MM.1S (cell line): Measurements from ENCODE around the gene PIKFYVE.

Experiments used
- DNase-seq: peaks from one replicate; pipeline ENCODE4 v3.0.0-alpha.2; 2015
- H2AFZ ChIP-seq: fragments of 300-600 bp; sonication (generic); 2 replicates; pipeline ENCODE4 v1.6.0; 2016; ENCODE audit warnings: antibody characterized with exemption, low read length
- H3F3A ChIP-seq: fragments of 300-600 bp; sonication (generic); 2 replicates; pipeline ENCODE4 v1.6.1; 2016; ENCODE audit warnings: mild to moderate bottlenecking, antibody characterized with exemption, low read length, moderate library complexity, mixed read lengths; ENCODE audit not compliant: insufficient read depth
- H3K27ac ChIP-seq: fragments of 300-600 bp; sonication (generic); 2 replicates; pipeline ENCODE4 v1.5.1; 2016; ENCODE audit warnings: mild to moderate bottlenecking, low read length
- H3K27me3 ChIP-seq: fragments of 300-600 bp; sonication (generic); replicated peaks from 2 replicates; pipeline ENCODE4 v1.6.0; 2016; ENCODE audit warnings: low read length; ENCODE audit not compliant: insufficient read depth
- H3K36me3 ChIP-seq: fragments of 300-600 bp; sonication (generic); replicated peaks from 2 replicates; pipeline ENCODE4 v1.6.1; 2016; ENCODE audit warnings: mild to moderate bottlenecking, low read length, mixed read lengths; ENCODE audit not compliant: insufficient read depth
- H3K4me1 ChIP-seq: fragments of 300-600 bp; sonication (generic); 2 replicates; pipeline ENCODE4 v1.6.1; 2016; ENCODE audit warnings: low read length, mixed read lengths
- H3K4me2 ChIP-seq: fragments of 300-600 bp; sonication (generic); 2 replicates; pipeline ENCODE4 v1.6.0; 2016; ENCODE audit warnings: low read depth, low read length
- H3K4me3 ChIP-seq: fragments of 300-600 bp; sonication (generic); 2 replicates; pipeline ENCODE4 v1.5.1; 2016; ENCODE audit warnings: low read length, mixed read lengths
- H3K79me2 ChIP-seq: fragments of 300-600 bp; sonication (generic); 2 replicates; pipeline ENCODE4 v1.6.1; 2016; ENCODE audit warnings: mixed run types, low read length, mixed read lengths
- H3K9ac ChIP-seq: fragments of 300-600 bp; sonication (generic); 2 replicates; pipeline ENCODE4 v1.6.1; 2016; ENCODE audit warnings: low read length, mixed read lengths
- H3K9me2 ChIP-seq: fragments of 300-600 bp; sonication (generic); replicated peaks from 2 replicates; pipeline ENCODE4 v1.6.1; 2016; ENCODE audit warnings: mild to moderate bottlenecking, low read length, mixed read lengths; ENCODE audit not compliant: insufficient read depth
- H3K9me3 ChIP-seq: fragments of 300-600 bp; sonication (generic); replicated peaks from 2 replicates; pipeline ENCODE4 v1.6.1; 2016; ENCODE audit warnings: mild to moderate bottlenecking, low read length, mixed read lengths; ENCODE audit not compliant: insufficient read depth
- H4K20me1 ChIP-seq: fragments of 300-600 bp; sonication (generic); 2 replicates; pipeline ENCODE4 v1.6.1; 2016; ENCODE audit warnings: mild to moderate bottlenecking, low read length, moderate library complexity, mixed read lengths; ENCODE audit not compliant: insufficient read depth
- EZH2 ChIP-seq: fragments of 300-600 bp; sonication (generic); optimal IDR thresholded peaks from 2 replicates; pipeline ENCODE3; 2017; ENCODE audit warnings: low read depth, mild to moderate bottlenecking, antibody characterized with exemption, low read length, mixed read lengths
- EZH2phosphoT487 ChIP-seq: fragments of 300-600 bp; sonication (generic); IDR thresholded peaks from 2 replicates; pipeline ENCODE4 v1.6.1; 2018; ENCODE audit warnings: antibody characterized with exemption, low read length
- TF ChIP-seq, protein P1 (sequence below): fragments of 300-600 bp; sonication (generic); IDR thresholded peaks from 2 replicates; pipeline ENCODE4 v1.5.1; 2016; ENCODE audit warnings: antibody characterized with exemption, low read length, mixed read lengths

Gene PIKFYVE

DNA sequence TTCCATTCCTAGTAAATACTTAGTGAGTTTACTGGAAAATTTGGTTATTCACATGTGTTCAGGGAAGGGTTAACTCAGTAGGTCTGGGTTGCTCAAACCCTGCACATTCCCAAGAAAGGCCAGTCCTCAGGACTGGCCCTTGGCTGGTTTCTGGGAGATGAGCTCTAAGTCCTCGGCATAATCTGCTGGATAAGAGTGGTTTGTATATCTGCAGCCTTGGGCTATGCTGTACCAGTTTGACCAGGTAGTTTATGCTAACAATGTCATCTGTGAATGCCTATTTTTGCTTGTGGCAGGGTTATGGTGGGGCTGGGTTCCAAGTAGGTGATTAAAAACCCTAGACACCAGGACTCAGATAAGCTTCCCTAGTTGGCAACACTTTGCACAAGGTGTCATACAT is 133.1 kb downstream of the PIKFYVE start:
- no peaks in the 10 kb centered on the region for H4K20me1 ChIP-seq
- no peaks in the 10 kb centered on the region for H3K9me2 ChIP-seq
- H3K36me3 ChIP-seq, result no peaks in the 10 kb centered on the region
- H3K4me1 ChIP-seq, result no peaks in the 10 kb centered on the region
- no peak for DNase-seq
- H3F3A ChIP-seq, result no peaks in the 10 kb centered on the region
- H3K4me2 ChIP-seq, result no peak overlapping the region
- H3K27ac ChIP-seq, result no peak overlapping the region
- H3K9me3 ChIP-seq, result no peaks in the 10 kb centered on the region
- H3K9ac ChIP-seq, result no peak overlapping the region
- H3K79me2 ChIP-seq, result no peaks in the 10 kb centered on the region
- H3K27me3 ChIP-seq, result no peaks in the 10 kb centered on the region
- no peak overlapping the region for H3K4me3 ChIP-seq
- H2AFZ ChIP-seq, result no peak overlapping the region
- TF ChIP-seq EZH2 (no peak), EZH2phosphoT487 (no peak)
- TF ChIP-seq, protein P1, sequence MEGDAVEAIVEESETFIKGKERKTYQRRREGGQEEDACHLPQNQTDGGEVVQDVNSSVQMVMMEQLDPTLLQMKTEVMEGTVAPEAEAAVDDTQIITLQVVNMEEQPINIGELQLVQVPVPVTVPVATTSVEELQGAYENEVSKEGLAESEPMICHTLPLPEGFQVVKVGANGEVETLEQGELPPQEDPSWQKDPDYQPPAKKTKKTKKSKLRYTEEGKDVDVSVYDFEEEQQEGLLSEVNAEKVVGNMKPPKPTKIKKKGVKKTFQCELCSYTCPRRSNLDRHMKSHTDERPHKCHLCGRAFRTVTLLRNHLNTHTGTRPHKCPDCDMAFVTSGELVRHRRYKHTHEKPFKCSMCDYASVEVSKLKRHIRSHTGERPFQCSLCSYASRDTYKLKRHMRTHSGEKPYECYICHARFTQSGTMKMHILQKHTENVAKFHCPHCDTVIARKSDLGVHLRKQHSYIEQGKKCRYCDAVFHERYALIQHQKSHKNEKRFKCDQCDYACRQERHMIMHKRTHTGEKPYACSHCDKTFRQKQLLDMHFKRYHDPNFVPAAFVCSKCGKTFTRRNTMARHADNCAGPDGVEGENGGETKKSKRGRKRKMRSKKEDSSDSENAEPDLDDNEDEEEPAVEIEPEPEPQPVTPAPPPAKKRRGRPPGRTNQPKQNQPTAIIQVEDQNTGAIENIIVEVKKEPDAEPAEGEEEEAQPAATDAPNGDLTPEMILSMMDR, result no peak

DNA sequence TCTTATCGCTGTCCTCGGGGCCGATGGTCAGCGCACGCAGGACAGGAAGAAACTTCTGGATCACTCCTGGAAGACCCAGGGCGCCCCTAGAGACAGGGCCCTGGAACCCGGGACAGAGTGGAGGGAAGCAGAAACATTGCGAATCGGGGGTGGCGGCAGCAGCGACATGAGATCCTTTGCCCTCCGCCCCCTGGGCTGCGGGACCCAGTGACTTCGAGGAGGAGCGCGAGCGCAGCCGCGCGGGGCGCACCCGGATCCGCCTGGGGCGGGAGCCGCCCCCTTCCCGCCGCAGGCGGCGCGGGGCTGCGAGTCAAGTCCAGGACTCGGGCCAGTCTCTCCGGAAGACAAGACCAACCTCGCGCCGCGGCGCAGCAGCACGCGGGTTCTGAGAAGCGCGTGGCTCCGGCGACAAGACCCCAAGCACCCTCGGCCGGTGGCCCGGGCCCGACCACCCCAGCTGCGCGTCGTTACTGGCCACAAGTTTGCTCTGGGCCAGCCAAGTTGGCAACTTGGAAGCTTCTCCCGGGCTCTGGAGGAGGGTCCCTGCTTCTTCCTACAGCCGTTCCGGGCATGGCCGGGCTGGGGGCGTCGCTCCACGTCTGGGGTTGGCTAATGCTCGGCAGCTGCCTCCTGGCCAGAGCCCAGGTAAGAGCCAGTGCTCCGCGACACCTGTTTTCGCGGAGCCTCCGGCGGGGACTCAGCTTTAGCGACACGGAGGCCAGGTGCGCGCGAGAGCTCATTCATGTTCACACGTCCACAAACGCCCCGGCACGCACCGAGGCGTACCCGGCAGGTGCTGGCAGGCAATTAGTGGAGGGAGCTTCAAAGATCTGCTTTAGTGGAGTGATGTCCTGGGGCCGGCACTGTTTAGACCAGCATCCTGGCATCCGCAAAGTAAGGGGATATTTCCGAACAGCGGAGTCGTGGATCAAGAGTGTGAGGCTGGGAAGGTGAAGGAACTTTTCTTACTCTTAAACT is 140.7 kb downstream of the PIKFYVE start, which contains the start of gene PTH2R:
PTH2R (plus strand) TSS at position 319 of the 978 bp plus-strand sequence; CDS start at position 571, 252 bp downstream.
- no peaks in the 10 kb centered on the region for H3K9me3 ChIP-seq
- H4K20me1 ChIP-seq, result no peaks in the 10 kb centered on the region
- TF ChIP-seq, protein P1, result no peak
- no peak for TF ChIP-seq EZH2phosphoT487
- no peak for TF ChIP-seq EZH2
- H2AFZ ChIP-seq, result no peak within 1 kb of the TSS
- no peaks in the 10 kb centered on the region for H3K79me2 ChIP-seq
- H3F3A ChIP-seq, result no peaks in the 10 kb centered on the region
- no peaks in the 10 kb centered on the region for H3K4me1 ChIP-seq
- DNase-seq, result no peak
- no peak within 1 kb of the TSS for H3K4me2 ChIP-seq
- no peaks in the 10 kb centered on the region for H3K36me3 ChIP-seq
- H3K27me3 ChIP-seq, result no peaks in the 10 kb centered on the region
- no peak within 1 kb of the TSS for H3K27ac ChIP-seq
- no peak within 1 kb of the TSS for H3K4me3 ChIP-seq
- H3K9me2 ChIP-seq, result no peaks in the 10 kb centered on the region
- H3K9ac ChIP-seq, result no peak within 1 kb of the TSS

DNA sequence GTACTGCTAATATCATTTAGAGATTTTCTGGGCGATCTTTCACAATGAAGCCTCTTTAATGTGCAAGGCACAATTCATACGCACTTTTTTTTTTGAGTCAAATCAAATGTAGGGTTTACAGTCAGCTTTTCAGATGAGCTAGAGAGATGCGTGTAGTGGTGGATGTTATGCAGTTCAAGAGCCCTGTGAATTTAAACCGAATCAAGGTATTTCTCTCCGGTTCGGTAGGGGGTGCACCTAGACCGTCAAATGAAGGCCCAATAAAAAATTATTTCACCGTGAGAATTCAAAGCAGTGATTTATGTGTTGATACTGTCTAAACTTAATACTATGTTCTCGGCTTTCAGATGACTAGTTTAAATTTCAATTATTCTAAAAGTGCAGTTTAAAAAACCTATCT is 141.6 kb downstream of the PIKFYVE start:
- H3K9me2 ChIP-seq, result no peaks in the 10 kb centered on the region
- no peak overlapping the region for H2AFZ ChIP-seq
- no peak overlapping the region for H3K27ac ChIP-seq
- no peaks in the 10 kb centered on the region for H3K36me3 ChIP-seq
- H3K4me2 ChIP-seq, result no peak overlapping the region
- H3K4me3 ChIP-seq, result no peak overlapping the region
- TF ChIP-seq, protein P1, result no peak
- TF ChIP-seq EZH2 (no peak), EZH2phosphoT487 (no peak)
- DNase-seq, result no peak
- no peaks in the 10 kb centered on the region for H3K27me3 ChIP-seq
- no peaks in the 10 kb centered on the region for H3F3A ChIP-seq
- no peak overlapping the region for H3K9ac ChIP-seq
- H3K9me3 ChIP-seq, result no peaks in the 10 kb centered on the region
- H3K79me2 ChIP-seq, result no peaks in the 10 kb centered on the region
- no peaks in the 10 kb centered on the region for H4K20me1 ChIP-seq
- no peaks in the 10 kb centered on the region for H3K4me1 ChIP-seq
